Erythroblast (primary cell): ENCODE measurements around the gene PTEN.
A peak's percentile ranks its signal among the peaks of the same experiment; 100 is the strongest.
"Not testable (repeated sequence)": the region's sequence is repeated elsewhere in the genome, so short reads cannot be mapped to it uniquely, and the experiment has no call there.

ENCODE experiments used
- DNase-seq, 2 experiments: peaks; one replicate each; lab custom pipeline; 2025; lab: John Stamatoyannopoulos, UW
- GATA1 ChIP-seq: IDR thresholded peaks from 2 replicates; pipeline ENCODE4 v1.6.1; 2011; ENCODE audit warnings: low read depth, mild to moderate bottlenecking, control low read depth, low read length, moderate library complexity
- POLR2A ChIP-seq: IDR thresholded peaks from 2 replicates; pipeline ENCODE4 v1.6.1; 2011; ENCODE audit warnings: mild to moderate bottlenecking, low read length

PTEN gene

DNA sequence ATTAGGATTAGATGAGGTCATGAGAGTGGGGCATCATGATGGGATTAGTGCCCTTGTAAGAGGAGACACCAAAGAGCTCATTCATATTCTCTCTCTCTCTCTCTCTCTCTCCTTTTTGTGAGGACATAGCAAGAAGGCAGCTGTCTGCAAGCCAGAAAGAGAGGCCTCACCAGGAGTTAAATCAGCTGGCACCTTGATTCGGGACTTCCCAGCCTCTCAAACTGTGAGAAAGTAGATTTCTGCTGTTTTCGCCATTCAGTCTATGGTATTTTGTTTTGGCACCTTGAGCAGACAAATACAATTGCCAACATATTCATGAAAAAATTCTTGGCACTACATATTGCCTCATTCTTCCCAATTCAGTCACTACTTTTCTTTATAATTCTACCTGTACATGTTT, 24.8 kb upstream of the PTEN start:
- no peak for DNase-seq
- TF ChIP-seq POLR2A (no peak), GATA1 (no peak)

DNA sequence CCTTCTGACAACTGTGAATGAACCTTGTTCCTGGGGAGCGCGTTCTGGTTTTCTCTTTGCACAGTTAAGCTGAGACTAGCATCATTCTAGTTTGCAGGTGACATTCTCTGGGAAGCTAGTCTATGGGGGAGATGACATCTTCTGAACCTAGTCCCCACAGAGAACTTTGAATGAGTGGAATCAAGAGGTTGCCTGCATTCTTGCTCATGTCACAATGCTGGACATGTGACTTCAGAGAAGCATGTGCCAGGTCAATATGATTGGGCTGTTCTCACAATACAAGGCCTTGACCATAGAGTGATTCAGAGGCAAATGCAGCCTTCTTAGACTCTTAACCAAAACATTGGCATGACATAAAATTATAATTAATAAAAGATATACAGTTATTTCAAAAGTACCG, 22.2 kb upstream of the PTEN start:
- no peak for DNase-seq
- TF ChIP-seq POLR2A (no peak), GATA1 (no peak)

DNA sequence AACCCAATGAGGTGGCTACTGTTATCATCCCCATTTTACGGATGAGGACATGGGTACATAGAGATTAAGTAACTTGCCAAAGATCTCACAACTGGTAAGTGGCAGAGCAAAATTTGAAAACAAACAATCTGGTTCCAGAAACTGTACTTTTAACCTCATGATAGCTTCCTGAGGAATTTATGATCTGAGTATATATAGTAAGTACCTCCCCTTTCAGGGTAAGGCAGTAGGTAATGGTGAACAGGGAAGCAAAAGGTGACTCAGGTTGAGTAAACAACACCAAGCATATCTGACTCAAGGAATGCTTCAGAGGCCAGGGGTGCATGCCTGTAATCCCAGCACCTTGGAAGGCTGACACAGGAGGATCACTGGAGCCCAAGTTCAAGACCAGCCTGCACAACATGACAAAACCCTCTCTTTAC, 21.2 kb upstream of the PTEN start:
- TF ChIP-seq GATA1 (no peak), POLR2A (no peak)
- DNase-seq, result peak in 1 of 2 experiments; percentile 20

DNA sequence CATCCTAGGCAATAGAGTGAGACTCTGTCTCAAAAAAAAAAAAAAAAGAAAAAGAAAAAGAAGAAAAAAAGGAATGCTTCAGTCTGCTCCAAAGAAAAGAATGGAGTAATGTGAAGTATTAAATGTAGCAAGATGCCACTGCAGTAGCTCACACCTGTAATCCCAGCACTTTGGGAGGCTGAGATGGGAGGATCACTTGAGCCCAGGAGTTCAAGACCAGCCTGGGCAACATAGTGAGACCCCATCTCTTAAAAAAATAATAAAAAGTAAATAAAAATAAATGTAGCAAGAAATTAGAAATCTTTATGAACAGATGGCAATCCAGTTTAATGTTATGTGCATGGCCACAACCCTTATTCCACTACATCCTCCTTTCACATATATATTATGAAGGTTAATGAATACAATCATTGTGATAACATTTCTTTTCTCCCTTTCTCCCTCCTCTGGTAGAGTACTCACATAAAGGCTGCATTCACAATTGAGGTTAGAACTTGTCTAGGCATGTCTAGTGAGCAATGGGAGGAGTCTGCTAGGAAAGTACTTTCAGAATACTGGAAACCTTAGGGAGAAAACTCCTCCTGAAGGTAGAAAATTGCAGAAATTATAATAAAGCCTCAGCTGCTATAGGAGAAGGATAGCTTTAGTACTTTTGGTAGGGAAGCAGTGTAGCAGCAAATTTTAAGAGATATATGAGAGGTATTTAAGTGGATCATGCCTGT, 20.5 kb upstream of the PTEN start:
- TF ChIP-seq GATA1, result no peak
- peak; percentile 16 for TF ChIP-seq POLR2A
- peak; percentile 22 to 59 for DNase-seq

DNA sequence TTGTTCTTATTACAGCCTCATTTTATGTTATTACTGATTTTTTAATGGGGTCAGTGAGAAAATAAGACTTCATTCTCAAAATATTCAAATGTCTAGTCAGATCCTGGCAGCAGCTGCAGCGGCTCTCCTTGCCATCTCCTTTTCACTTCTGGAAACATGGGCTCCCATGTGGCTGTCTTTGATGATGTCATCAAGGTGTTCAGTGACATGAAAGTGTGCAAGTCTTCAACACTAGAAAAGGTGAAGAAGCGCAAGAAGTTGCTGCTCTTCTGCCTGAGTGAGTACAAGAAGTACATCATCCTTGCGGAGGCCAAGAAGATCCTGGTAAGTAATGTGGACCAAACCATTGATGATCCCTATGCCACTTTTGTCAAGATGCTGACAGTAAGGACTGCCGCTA, 19.7 kb upstream of the PTEN start:
- TF ChIP-seq GATA1, result no peak
- no peak for TF ChIP-seq POLR2A
- peak in 1 of 2 experiments; percentile 18 for DNase-seq

DNA sequence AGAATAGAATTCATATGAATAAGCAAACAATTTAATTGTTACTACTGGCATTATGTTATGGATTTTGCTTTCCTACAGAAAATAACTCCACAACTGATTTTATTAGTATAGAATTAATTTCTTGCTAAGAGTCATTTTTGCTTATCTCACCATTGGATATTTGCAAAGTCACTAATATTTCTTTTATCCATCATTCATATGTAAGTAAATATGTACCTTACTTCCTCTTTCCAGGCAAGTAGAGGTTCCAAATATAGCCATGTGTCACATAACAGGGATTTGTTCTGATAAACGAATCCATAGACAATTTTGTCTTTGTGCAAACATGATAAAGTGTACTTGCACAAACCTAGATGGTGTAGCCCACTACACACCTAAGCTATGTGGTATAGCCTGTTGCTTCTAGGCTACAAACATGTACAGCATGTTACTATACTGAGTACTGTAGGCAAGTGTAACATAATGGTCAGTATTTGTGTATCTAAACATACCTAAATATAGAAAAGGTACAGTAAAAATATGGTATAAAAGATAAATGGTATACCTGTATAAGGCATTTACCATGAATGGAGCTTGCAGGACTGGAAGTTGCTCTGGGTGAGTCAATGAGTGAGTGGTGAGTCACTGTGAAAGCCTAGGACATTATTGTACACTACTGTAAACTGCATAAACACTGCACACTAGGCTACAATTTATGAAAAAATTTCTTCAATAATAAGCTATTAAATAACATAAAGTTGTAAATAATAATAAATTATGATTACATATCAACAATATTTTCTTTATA, 18.4 kb upstream of the PTEN start:
- peak in 1 of 2 experiments; percentile 47 for DNase-seq
- TF ChIP-seq GATA1, result no peak
- TF ChIP-seq POLR2A, result no peak

DNA sequence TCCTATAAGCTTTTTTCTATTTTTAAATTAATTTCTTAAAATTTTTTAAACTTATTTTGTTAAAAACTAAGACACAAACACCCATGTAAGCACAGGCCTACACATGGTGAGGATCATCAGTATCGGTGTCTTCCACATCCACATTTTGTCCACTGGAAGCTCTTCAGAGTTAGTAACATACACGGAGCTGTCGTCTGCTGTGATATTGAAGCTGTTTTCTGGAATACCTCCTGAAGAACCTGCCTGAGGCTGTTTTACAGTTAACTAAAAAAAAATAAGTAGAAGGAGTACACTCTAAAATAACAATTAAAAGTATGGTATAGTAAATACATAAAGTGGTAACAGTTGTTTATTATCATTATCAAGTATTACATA, 17.8 kb upstream of the PTEN start:
- peak in 1 of 2 experiments; percentile 24 for DNase-seq
- TF ChIP-seq POLR2A (no peak), GATA1 (no peak)

DNA sequence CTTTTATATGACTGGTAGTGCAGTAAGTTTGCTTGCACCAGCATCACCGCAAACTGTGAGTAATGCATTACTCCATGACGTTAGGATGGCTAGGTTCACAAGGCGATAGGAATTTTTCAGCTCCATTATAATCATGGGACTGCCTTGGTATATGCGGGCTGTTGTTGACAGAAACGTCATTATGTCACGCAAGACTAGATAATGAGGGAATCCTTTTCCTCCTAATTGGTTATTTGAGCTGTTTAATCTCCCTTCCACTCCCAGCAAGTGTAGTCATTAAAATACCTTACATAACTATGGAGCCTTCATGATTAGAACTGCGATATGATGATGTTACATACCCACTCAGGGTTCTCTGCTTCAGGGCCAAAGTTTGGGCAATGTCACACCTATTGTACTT, 17.4 kb upstream of the PTEN start:
- no peak for DNase-seq
- no peak for TF ChIP-seq POLR2A
- no peak for TF ChIP-seq GATA1

DNA sequence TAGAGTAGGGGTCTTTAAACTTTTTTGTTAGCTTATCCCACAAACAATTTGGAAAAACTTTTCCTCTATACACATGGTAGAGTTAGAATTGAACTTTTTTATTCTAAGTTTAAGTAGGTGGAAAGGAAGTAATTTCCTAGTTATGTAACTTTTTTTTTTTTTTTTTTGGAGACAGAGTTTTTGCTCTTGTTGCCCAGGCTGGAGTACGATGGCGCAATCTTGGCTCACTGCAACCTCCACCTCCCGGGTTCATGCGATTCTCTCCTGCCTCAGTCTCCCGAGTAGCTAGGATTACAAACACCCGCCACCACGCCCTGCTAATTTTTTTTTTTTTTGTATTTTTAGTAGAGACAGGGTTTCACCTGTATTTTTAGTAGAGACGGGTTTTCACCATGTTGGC, 16.7 kb upstream of the PTEN start:
- DNase-seq, result not testable (repeated sequence)

DNA sequence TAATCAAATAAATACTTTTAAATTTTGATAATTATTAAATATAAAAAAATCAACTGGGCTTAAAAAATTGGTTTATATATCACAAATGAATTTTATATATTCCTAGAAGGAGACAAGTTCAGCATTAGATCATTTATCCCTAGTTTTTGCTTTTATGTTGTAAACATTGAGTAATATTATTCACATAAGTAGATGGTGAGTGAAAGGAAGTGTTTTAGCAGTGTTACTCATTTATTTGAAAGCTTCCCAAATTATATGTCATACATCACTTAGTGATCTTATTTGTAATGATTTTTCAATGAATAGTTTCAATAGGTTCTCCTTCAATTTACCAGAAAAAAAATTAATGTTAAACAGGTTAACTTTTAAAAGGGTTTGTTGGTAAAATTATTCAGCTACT, 15.9 kb upstream of the PTEN start:
- no peak for TF ChIP-seq GATA1
- no peak for TF ChIP-seq POLR2A
- no peak for DNase-seq

DNA sequence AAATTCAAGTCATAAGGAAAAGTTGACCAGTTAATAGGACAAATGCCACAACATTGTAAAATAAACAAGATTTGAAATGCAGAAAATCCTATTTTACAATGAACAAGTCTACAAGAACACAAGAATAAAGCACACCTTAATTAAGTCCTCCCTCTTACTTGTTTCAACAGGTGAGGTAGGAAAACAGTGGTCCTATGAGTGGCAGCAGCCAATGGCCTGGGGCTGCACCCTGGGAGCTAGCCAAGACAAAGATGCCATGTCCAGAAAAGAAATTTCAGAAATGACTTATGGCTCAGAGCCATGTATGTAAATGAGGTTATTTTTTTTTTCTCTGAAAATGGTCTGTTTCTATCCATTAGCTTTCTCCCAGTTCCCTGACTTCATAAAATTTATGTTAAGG, 14.4 kb upstream of the PTEN start:
- DNase-seq, result no peak
- TF ChIP-seq POLR2A (no peak), GATA1 (no peak)

DNA sequence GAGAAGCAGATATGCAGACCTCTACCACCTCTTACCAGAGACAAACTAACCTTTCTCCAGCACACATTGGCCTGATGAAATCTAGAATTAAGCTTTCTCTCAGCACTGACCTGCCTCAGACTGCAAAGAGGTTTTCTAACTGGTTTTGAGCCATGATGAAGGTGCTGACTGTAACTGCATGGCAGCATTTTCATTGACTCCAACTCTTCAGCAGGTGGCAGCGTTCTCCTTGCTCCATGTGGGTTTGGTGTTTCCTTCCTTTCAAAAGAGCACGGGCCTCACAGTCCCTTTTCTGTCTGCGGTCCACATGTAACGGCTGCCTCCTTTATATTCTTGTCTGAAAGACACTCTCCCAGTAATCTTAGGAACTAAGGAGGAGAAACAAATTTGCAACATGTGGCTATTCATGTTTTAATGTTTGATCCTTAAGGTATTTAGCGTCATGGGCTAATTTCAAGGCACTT, 12.7 kb upstream of the PTEN start:
- peak; percentile 63 to 70 for DNase-seq
- no peak for TF ChIP-seq GATA1
- TF ChIP-seq POLR2A, result no peak

DNA sequence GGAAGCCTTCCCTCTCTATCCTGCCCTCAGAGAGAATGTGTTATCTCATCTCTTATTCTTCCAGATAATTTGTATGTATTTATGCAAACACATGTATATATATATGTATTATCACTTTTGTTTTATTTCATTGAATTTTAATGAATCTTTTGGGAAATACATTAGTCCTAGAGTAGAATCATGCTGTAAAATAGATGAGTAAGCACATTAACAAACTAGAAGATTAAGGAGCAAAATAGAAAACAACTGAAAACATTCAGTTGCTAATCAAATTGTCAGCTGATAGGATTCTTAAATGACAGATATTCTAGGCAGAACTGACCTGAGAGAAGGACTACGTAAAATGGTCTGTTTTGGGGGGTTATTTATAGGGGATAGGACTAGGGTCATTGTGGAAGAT, 11.3 kb upstream of the PTEN start:
- TF ChIP-seq GATA1, result no peak
- TF ChIP-seq POLR2A, result no peak
- no peak for DNase-seq

DNA sequence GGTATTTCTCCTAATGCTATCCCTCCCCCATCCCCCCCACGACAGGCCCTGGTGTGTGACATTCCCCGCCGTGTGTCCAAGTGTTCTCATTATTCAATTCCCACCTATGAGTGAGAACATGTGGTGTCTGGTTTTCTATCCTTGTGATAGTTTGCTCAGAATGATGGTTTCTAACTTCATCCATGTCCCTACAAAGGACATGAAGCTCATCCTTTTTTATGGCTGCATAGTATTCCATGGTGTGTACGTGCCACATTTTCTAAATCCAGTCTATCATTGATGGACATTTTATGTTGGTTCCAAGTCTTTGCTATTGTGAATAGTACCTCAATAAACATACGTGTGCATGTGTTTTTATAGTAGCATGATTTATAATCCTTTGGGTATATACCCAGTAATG, 8.2 kb upstream of the PTEN start:
- DNase-seq, result not testable (repeated sequence)

DNA sequence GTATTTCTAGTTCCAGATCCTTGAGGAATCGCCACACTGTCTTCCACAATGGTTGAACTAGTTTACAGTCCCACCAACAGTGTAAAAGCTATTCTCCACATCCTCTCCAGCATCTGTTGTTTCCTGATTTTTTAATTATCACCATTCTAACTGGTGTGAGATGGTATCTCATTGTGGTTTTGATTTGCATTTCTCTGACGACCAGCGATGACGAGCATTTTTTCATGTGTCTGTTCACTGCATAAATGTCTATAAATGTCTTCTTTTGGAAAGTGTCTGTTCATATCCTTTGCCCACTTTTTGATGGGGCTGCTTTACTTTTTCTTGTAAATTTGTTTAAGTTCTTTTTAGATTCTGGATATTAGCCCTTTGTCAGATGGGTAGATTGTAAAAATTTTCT, 7.8 kb upstream of the PTEN start:
- DNase-seq, result not testable (repeated sequence)
